HEK293 (cell line): ENCODE results near the gene SRL.

Source experiments
- CTCF ChIA-PET: fragments of 350-600 bp; formaldehyde crosslinking; extraction: SDS; loops from one replicate; lab custom pipeline; 2021; ENCODE audit warnings: antibody characterized with exemption; lab: Yijun Ruan, JAX
- POLR2A ChIA-PET: fragments of 300-600 bp; formaldehyde crosslinking; extraction: SDS; loops from one replicate; lab custom pipeline; 2020; ENCODE audit warnings: antibody characterized with exemption, inconsistent platforms; lab: Yijun Ruan, JAX
- H3K27ac ChIP-seq: fragments of 200-500 bp; sonication (Bioruptor generic); 2 replicates; pipeline ENCODE4 v1.5.1; 2014; ENCODE audit warnings: low read depth, low read length, control low read depth, inconsistent platforms; ENCODE audit errors: extremely low read depth
- H3K36me3 ChIP-seq, 2 experiments: fragments of 200-500 bp in 1 of 2; sonication (Bioruptor generic) in 1 of 2; 1 replicate in 1 of 2; 2 replicates in 1 of 2; pipeline ENCODE4 v1.5.1; 2014 to 2017; ENCODE audit warnings: inconsistent platforms in 2 of 2, low read length in 2 of 2; ENCODE audit not compliant: control insufficient read depth in 2 of 2, insufficient read depth in 1 of 2
- H3K4me1 ChIP-seq: fragments of 200-500 bp; sonication (Bioruptor generic); 2 replicates; pipeline ENCODE4 v1.5.1; 2014; ENCODE audit warnings: mild to moderate bottlenecking, low read length, inconsistent platforms; ENCODE audit not compliant: control insufficient read depth, insufficient read depth
- H3K4me3 ChIP-seq: 2 replicates; pipeline ENCODE4 v1.5.1; 2011; ENCODE audit warnings: low read depth, mild to moderate bottlenecking, control low read depth, low read length, moderate library complexity
- H3K9me3 ChIP-seq: fragments of 200-500 bp; sonication (Bioruptor generic); 2 replicates; pipeline ENCODE4 v1.5.1; 2014; ENCODE audit warnings: low read depth, low read length, inconsistent platforms; ENCODE audit not compliant: control insufficient read depth, insufficient read depth
- BCL6B ChIP-seq: fragments of 450-650 bp; formaldehyde crosslinking; IDR thresholded peaks from 2 replicates; pipeline ENCODE4 v1.5.1; 2017; ENCODE audit warnings: missing biosample characterization, missing genetic modification characterization
- CTCF ChIP-seq: fragments of 450-650 bp; formaldehyde crosslinking; IDR thresholded peaks from 2 replicates; pipeline ENCODE4 v1.5.1; 2016; ENCODE audit warnings: missing biosample characterization, missing genetic modification characterization
- GFI1B ChIP-seq: fragments of 450-650 bp; formaldehyde crosslinking; IDR thresholded peaks from 2 replicates; pipeline ENCODE4 v1.5.1; 2016; ENCODE audit warnings: missing biosample characterization, missing genetic modification characterization
- MZF1 ChIP-seq: fragments of 450-650 bp; formaldehyde crosslinking; IDR thresholded peaks from 2 replicates; pipeline ENCODE4 v1.5.1; 2017; ENCODE audit warnings: missing biosample characterization, missing genetic modification characterization, borderline replicate concordance
- SCRT1 ChIP-seq: fragments of 450-650 bp; formaldehyde crosslinking; IDR thresholded peaks from 2 replicates; pipeline ENCODE4 v1.5.1; 2016; ENCODE audit warnings: missing biosample characterization, missing genetic modification characterization, borderline replicate concordance
- SCRT2 ChIP-seq: fragments of 450-650 bp; formaldehyde crosslinking; IDR thresholded peaks from 2 replicates; pipeline ENCODE4 v1.5.1; 2016; ENCODE audit warnings: missing biosample characterization, missing genetic modification characterization
- TCF7L2 ChIP-seq: IDR thresholded peaks from 2 replicates; pipeline ENCODE4 v1.6.1; 2011; ENCODE audit warnings: low read depth, mild to moderate bottlenecking, inconsistent platforms, low read length, moderate library complexity, borderline replicate concordance
- ZIC2 ChIP-seq: fragments of 450-650 bp; formaldehyde crosslinking; IDR thresholded peaks from 2 replicates; pipeline ENCODE4 v1.5.1; 2016; ENCODE audit warnings: missing biosample characterization, missing genetic modification characterization
- ZNF10 ChIP-seq: fragments of 450-650 bp; formaldehyde crosslinking; IDR thresholded peaks from 2 replicates; pipeline ENCODE4 v1.5.1; 2017; ENCODE audit warnings: missing biosample characterization, missing genetic modification characterization
- ZNF138 ChIP-seq: fragments of 450-650 bp; formaldehyde crosslinking; IDR thresholded peaks from 2 replicates; pipeline ENCODE4 v1.5.1; 2016; ENCODE audit warnings: missing biosample characterization, missing genetic modification characterization, borderline replicate concordance
- ZNF175 ChIP-seq: fragments of 450-650 bp; formaldehyde crosslinking; IDR thresholded peaks from 2 replicates; pipeline ENCODE4 v1.5.1; 2016; ENCODE audit warnings: missing biosample characterization, missing genetic modification characterization
- ZNF239 ChIP-seq: fragments of 450-650 bp; formaldehyde crosslinking; IDR thresholded peaks from 2 replicates; pipeline ENCODE4 v1.5.1; 2016; ENCODE audit warnings: missing biosample characterization, missing genetic modification characterization
- ZNF391 ChIP-seq: fragments of 450-650 bp; formaldehyde crosslinking; IDR thresholded peaks from 2 replicates; pipeline ENCODE4 v1.5.1; 2016; ENCODE audit warnings: low read depth, missing biosample characterization, missing genetic modification characterization, borderline replicate concordance
- ZNF398 ChIP-seq: fragments of 450-650 bp; formaldehyde crosslinking; IDR thresholded peaks from 2 replicates; pipeline ENCODE4 v1.5.1; 2017; ENCODE audit warnings: missing biosample characterization, missing genetic modification characterization
- ZNF473 ChIP-seq: fragments of 450-650 bp; formaldehyde crosslinking; IDR thresholded peaks from 2 replicates; pipeline ENCODE4 v1.5.1; 2017; ENCODE audit warnings: missing biosample characterization, missing genetic modification characterization
- ZNF48 ChIP-seq: fragments of 450-650 bp; formaldehyde crosslinking; IDR thresholded peaks from 2 replicates; pipeline ENCODE4 v1.5.1; 2016; ENCODE audit warnings: missing biosample characterization, missing genetic modification characterization
- ZNF488 ChIP-seq: fragments of 450-650 bp; formaldehyde crosslinking; IDR thresholded peaks from 2 replicates; pipeline ENCODE4 v1.5.1; 2016; ENCODE audit warnings: missing biosample characterization, missing genetic modification characterization
- ZNF560 ChIP-seq: fragments of 450-650 bp; formaldehyde crosslinking; IDR thresholded peaks from 2 replicates; pipeline ENCODE4 v1.5.1; 2017; ENCODE audit warnings: missing biosample characterization, missing genetic modification characterization, borderline replicate concordance
- ZNF664 ChIP-seq: fragments of 450-650 bp; formaldehyde crosslinking; IDR thresholded peaks from 2 replicates; pipeline ENCODE4 v1.5.1; 2016; ENCODE audit warnings: missing biosample characterization, missing genetic modification characterization
- ZNF670 ChIP-seq: fragments of 450-650 bp; formaldehyde crosslinking; IDR thresholded peaks from 2 replicates; pipeline ENCODE4 v1.5.1; 2016; ENCODE audit warnings: missing biosample characterization, missing genetic modification characterization, low read depth
- ZSCAN23 ChIP-seq: fragments of 450-650 bp; formaldehyde crosslinking; IDR thresholded peaks from 2 replicates; pipeline ENCODE4 v1.5.1; 2016; ENCODE audit warnings: missing biosample characterization, missing genetic modification characterization
- TF ChIP-seq, protein P1 (sequence below): fragments of 450-650 bp; formaldehyde crosslinking; IDR thresholded peaks from 2 replicates; pipeline ENCODE4 v1.5.1; 2016; ENCODE audit warnings: missing biosample characterization, missing genetic modification characterization

The SRL gene

DNA sequence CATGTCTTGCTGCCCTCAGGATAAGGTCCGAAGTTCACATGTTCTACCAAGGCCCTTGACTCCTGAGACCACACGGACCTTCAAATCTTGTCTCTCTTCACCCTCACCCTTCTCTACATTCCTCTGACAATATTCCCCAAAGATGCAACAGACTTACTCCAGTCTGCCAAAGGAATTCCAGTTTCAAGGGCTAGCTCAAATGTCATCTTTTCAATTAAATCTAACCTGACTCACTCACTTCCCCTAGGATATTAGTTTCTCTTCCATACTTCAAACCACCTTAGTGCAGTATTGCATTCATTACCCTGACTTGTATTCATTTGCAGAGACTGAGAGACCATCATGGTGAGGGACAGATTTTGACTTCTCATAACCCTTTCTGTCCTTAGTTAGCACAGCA, 66.0 kb downstream of the SRL start (continued):
- TF ChIP-seq, protein P1, sequence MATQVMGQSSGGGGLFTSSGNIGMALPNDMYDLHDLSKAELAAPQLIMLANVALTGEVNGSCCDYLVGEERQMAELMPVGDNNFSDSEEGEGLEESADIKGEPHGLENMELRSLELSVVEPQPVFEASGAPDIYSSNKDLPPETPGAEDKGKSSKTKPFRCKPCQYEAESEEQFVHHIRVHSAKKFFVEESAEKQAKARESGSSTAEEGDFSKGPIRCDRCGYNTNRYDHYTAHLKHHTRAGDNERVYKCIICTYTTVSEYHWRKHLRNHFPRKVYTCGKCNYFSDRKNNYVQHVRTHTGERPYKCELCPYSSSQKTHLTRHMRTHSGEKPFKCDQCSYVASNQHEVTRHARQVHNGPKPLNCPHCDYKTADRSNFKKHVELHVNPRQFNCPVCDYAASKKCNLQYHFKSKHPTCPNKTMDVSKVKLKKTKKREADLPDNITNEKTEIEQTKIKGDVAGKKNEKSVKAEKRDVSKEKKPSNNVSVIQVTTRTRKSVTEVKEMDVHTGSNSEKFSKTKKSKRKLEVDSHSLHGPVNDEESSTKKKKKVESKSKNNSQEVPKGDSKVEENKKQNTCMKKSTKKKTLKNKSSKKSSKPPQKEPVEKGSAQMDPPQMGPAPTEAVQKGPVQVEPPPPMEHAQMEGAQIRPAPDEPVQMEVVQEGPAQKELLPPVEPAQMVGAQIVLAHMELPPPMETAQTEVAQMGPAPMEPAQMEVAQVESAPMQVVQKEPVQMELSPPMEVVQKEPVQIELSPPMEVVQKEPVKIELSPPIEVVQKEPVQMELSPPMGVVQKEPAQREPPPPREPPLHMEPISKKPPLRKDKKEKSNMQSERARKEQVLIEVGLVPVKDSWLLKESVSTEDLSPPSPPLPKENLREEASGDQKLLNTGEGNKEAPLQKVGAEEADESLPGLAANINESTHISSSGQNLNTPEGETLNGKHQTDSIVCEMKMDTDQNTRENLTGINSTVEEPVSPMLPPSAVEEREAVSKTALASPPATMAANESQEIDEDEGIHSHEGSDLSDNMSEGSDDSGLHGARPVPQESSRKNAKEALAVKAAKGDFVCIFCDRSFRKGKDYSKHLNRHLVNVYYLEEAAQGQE (tag by site-specific recombination) = no peak
- TF ChIP-seq ZIC2 (tag by site-specific recombination) (no peak), ZNF175 (tag by site-specific recombination) (no peak), ZNF560 (tag by site-specific recombination) (no peak)

DNA sequence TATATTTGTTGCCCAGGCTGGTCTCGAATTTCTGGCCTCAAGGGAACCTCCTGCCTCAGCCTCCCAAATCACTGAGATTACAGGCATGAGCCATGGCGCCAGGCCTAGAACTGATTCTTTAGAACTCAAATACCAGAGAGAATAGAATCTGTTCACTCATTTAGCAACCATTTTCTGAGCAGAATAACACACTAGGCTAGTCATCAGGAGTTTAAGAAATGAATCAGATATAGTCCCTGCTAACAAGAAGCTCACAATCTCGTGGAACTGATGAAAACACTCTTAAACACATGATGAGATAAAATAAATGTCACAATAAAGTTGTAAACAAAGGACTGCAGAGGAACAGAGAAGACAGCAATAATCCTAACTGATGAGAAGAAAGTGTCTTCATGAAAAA, 69.8 kb downstream of the SRL start:
- Histone ChIP-seq H3K27ac (no peak overlapping the region), H3K36me3 (no peaks in the 10 kb centered on the region), H3K4me3 (no peak overlapping the region), H3K9me3 (no peaks in the 10 kb centered on the region), H3K4me1 (no peaks in the 10 kb centered on the region)
- CTCF ChIA-PET = interaction anchor here (0.5 to 1.6 kb wide), 3 partner anchors 58 to 465 kb away, joined by 3 to 5 read pairs (median 3); no protein-coding TSS in a partner anchor
- no peak for TF ChIP-seq ZNF138
- TF ChIP-seq ZNF473 (tag by site-specific recombination) = no peak
- no peak for TF ChIP-seq ZNF239 (tag by site-specific recombination)
- TF ChIP-seq SCRT2 (tag by site-specific recombination) = no peak
- TF ChIP-seq ZNF391 = no peak
- POLR2A ChIA-PET = no interaction called here

GRCh38 chr16:4169415-4169814, 72.5 kb downstream of the SRL start:
- no peak overlapping the region for H3K27ac ChIP-seq
- TF ChIP-seq CTCF (tag by site-specific recombination) = no peak
- no peak for TF ChIP-seq SCRT1 (tag by site-specific recombination)
- TF ChIP-seq ZSCAN23 (tag by site-specific recombination) = no peak
- TF ChIP-seq ZNF10 (tag by site-specific recombination) = no peak
- no peak for TF ChIP-seq GFI1B
- TF ChIP-seq MZF1 (tag by site-specific recombination) = no peak
- no peak for TF ChIP-seq ZNF670
- TF ChIP-seq, all 188 proteins: peak for 0
- H3K4me1 ChIP-seq = no peaks in the 10 kb centered on the region
- H3K4me3 ChIP-seq = no peak overlapping the region
- no peaks in the 10 kb centered on the region for H3K36me3 ChIP-seq
- ChIA-PET CTCF (interaction anchor here (0.6 to 1.4 kb wide), 2 partner anchors 12 to 85 kb away, joined by 3 read pairs; no protein-coding TSS in a partner anchor), POLR2A (no interaction called here)
- no peaks in the 10 kb centered on the region for H3K9me3 ChIP-seq

GRCh38 chr16:4166821-4167220, 75.1 kb downstream of the SRL start:
- Histone ChIP-seq H3K27ac (no peak overlapping the region), H3K4me3 (no peak overlapping the region), H3K36me3 (no peaks in the 10 kb centered on the region), H3K9me3 (no peaks in the 10 kb centered on the region), H3K4me1 (no peaks in the 10 kb centered on the region)
- POLR2A ChIA-PET = no interaction called here
- CTCF ChIA-PET = no interaction called here
- no peak for TF ChIP-seq TCF7L2
- TF ChIP-seq ZNF664 = no peak
- no peak for TF ChIP-seq ZNF48 (tag by site-specific recombination)
- no peak for TF ChIP-seq ZNF398
- no peak for TF ChIP-seq ZNF488 (tag by site-specific recombination)
- no peak for TF ChIP-seq BCL6B (tag by site-specific recombination)
